HG02759 (cell line): ENCODE results near the gene SLC2A8.

Experiments used
- ATAC-seq: cut with Tn5 transposase; IDR thresholded peaks from one replicate; pipeline ENCODE4 v1.9.1; 2021; ENCODE audit warnings: mild to moderate bottlenecking, moderate library complexity; ENCODE audit not compliant: unreplicated experiment

SLC2A8 gene

GRCh38 chr9:127370672-127371648, 26.0 kb upstream of the SLC2A8 start:
- ATAC-seq = no peak

GRCh38 chr9:127380479-127380878, 16.5 kb upstream of the SLC2A8 start:
- ATAC-seq = no peak

- no peak for ATAC-seq
Observed at GRCh38 chr9:127382541-127382940, 14.4 kb upstream of the SLC2A8 start.

GRCh38 chr9:127384016-127384730, 12.8 kb upstream of the SLC2A8 start:
- no peak for ATAC-seq

GRCh38 chr9:127384901-127385300, 12.1 kb upstream of the SLC2A8 start:
- ATAC-seq = no peak

- ATAC-seq = no peak
Observed at GRCh38 chr9:127386249-127386648, 10.7 kb upstream of the SLC2A8 start.

- no peak for ATAC-seq
Observed at GRCh38 chr9:127386981-127387380, 10.0 kb upstream of the SLC2A8 start.

- peak; percentile 90 for ATAC-seq
Observed at GRCh38 chr9:127388037-127388855, 8.7 kb upstream of the SLC2A8 start.

GRCh38 chr9:127388856-127389238, 8.1 kb upstream of the SLC2A8 start:
- no peak for ATAC-seq

GRCh38 chr9:127389381-127390247, 7.4 kb upstream of the SLC2A8 start:
- no peak for ATAC-seq

GRCh38 chr9:127390248-127390545, 6.8 kb upstream of the SLC2A8 start:
- ATAC-seq = no peak

- no peak for ATAC-seq
Observed at GRCh38 chr9:127390563-127390962, 6.4 kb upstream of the SLC2A8 start.

GRCh38 chr9:127392166-127392565, 4.8 kb upstream of the SLC2A8 start:
- ATAC-seq = no peak

- no peak for ATAC-seq
Observed at GRCh38 chr9:127392976-127393375, 4.0 kb upstream of the SLC2A8 start.

- ATAC-seq = no peak
Observed at GRCh38 chr9:127393645-127394044, 3.3 kb upstream of the SLC2A8 start.

- ATAC-seq = no peak
Observed at GRCh38 chr9:127395497-127396252, 1.3 kb upstream of the SLC2A8 start.

- no peak for ATAC-seq
Observed at GRCh38 chr9:127396253-127396807, 639 bp upstream of the SLC2A8 start.

- no peak for ATAC-seq
Observed at GRCh38 chr9:127397646-127398274, 791 bp downstream of the SLC2A8 start.

GRCh38 chr9:127398275-127398647, 1.3 kb downstream of the SLC2A8 start:
- ATAC-seq = no peak
